Measurements from ENCODE around the gene ATG12.

DNA sequence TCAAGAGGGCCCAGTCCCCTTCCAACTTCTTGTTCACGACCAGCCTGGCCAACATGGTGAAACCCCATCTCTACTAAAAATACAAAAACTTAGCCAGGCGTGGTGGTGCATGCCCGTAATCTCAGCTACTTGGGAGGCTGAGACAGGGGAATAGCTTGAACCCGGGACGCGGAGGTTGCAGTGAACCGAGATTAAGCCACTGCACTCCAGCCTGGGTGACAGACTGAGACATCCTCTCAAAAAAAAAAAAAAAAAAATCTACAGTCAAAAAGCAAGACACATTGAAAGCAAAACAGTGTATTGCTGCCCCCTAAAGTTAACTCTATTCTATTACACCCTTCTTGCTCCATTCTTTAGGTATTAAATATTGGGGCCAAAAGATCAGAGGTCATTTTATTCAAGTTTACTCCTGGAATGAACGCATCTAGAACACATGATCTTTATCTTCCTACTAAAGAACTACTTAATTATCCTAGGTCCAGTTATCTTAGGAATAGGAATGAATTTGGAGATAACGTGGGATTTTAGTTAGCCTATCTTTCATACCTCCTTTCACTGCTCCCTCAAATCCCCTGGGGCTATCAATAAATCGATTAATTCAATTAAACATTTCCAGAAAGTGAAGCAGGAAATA is 2.4 kb downstream of the ATG12 start:
- TF ChIP-seq, protein P1, sequence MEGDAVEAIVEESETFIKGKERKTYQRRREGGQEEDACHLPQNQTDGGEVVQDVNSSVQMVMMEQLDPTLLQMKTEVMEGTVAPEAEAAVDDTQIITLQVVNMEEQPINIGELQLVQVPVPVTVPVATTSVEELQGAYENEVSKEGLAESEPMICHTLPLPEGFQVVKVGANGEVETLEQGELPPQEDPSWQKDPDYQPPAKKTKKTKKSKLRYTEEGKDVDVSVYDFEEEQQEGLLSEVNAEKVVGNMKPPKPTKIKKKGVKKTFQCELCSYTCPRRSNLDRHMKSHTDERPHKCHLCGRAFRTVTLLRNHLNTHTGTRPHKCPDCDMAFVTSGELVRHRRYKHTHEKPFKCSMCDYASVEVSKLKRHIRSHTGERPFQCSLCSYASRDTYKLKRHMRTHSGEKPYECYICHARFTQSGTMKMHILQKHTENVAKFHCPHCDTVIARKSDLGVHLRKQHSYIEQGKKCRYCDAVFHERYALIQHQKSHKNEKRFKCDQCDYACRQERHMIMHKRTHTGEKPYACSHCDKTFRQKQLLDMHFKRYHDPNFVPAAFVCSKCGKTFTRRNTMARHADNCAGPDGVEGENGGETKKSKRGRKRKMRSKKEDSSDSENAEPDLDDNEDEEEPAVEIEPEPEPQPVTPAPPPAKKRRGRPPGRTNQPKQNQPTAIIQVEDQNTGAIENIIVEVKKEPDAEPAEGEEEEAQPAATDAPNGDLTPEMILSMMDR (IDR thresholded peaks at IDR 0.05), result peak; percentile 24 to 58 (median 57)
- TF ChIP-seq POLR2A (IDR thresholded peaks at IDR 0.05), result no peak
- TF ChIP-seq POLR2AphosphoS5 (IDR thresholded peaks at IDR 0.05), result no peak
- TF ChIP-seq EP300 (IDR thresholded peaks at IDR 0.05), result no peak
